ENCODE results near the gene KATNB1.

KATNB1 gene

GRCh38 chr16:57758331-57759117 is 23.0 kb downstream of the KATNB1 start:
- no peak for DNase-seq

- DNase-seq = no peak
Measured at GRCh38 chr16:57759131-57759530, 23.6 kb downstream of the KATNB1 start.

- DNase-seq = no peak
Measured at GRCh38 chr16:57759541-57760356, 24.2 kb downstream of the KATNB1 start.

- no peak for DNase-seq
Measured at GRCh38 chr16:57760357-57761160, 25.0 kb downstream of the KATNB1 start.

- no peak for DNase-seq
Measured at GRCh38 chr16:57761301-57761700, 25.7 kb downstream of the KATNB1 start.

GRCh38 chr16:57761957-57762356 is 26.4 kb downstream of the KATNB1 start:
- no peak for DNase-seq

- no peak for DNase-seq
Measured at GRCh38 chr16:57762365-57763040, 26.9 kb downstream of the KATNB1 start.

- no peak for DNase-seq
Measured at GRCh38 chr16:57763285-57764005, 27.9 kb downstream of the KATNB1 start.

- DNase-seq = no peak
Measured at GRCh38 chr16:57764006-57764340, 28.4 kb downstream of the KATNB1 start.

GRCh38 chr16:57764341-57765159 is 29.0 kb downstream of the KATNB1 start:
- no peak for DNase-seq

GRCh38 chr16:57765160-57765728 is 29.7 kb downstream of the KATNB1 start:
- DNase-seq = no peak

GRCh38 chr16:57766714-57767348 is 31.3 kb downstream of the KATNB1 start:
- DNase-seq = no peak

- no peak for DNase-seq
Measured at GRCh38 chr16:57769541-57770145, 34.1 kb downstream of the KATNB1 start.

GRCh38 chr16:57770361-57770760 is 34.8 kb downstream of the KATNB1 start:
- no peak for DNase-seq

- no peak for DNase-seq
Measured at GRCh38 chr16:57771141-57771785, 35.7 kb downstream of the KATNB1 start.

- no peak for DNase-seq
Measured at GRCh38 chr16:57773019-57773418, 37.4 kb downstream of the KATNB1 start.

- no peak for DNase-seq
Measured at GRCh38 chr16:57773655-57774295, 38.2 kb downstream of the KATNB1 start.

- no peak for DNase-seq
Measured at GRCh38 chr16:57774705-57775285, 39.2 kb downstream of the KATNB1 start.

Measured in stimulated activated CD4-positive, alpha-beta T cell treated with anti-CD3 and anti-CD28 coated beads, Interleukin-4, amount 100 ng/mL, for 1 hour (primary cell).